Measurements from ENCODE around the gene COL1A1.

Gene COL1A1

GRCh38 chr17:50185631-50186471 is 15.6 kb downstream of the COL1A1 start:
- no peak for DNase-seq

GRCh38 chr17:50184611-50185398 is 16.6 kb downstream of the COL1A1 start:
- peak; percentile 14 for DNase-seq

- no peak for DNase-seq
These were observed 17.4 kb downstream of the COL1A1 start for GRCh38 chr17:50184064-50184463.

GRCh38 chr17:50183421-50183994 is 17.9 kb downstream of the COL1A1 start:
- DNase-seq, result no peak

- no peak for DNase-seq
These were observed 18.5 kb downstream of the COL1A1 start for GRCh38 chr17:50182783-50183420.

- DNase-seq, result no peak
These were observed 19.6 kb downstream of the COL1A1 start for GRCh38 chr17:50181591-50182560.

GRCh38 chr17:50181144-50181543 is 20.3 kb downstream of the COL1A1 start:
- no peak for DNase-seq

GRCh38 chr17:50180620-50181019 is 20.8 kb downstream of the COL1A1 start:
- no peak for DNase-seq

GRCh38 chr17:50180111-50180510 is 21.3 kb downstream of the COL1A1 start:
- no peak for DNase-seq

GRCh38 chr17:50177983-50178834 is 23.2 kb downstream of the COL1A1 start:
- peak; percentile 53 for DNase-seq

GRCh38 chr17:50177476-50177875 is 24.0 kb downstream of the COL1A1 start:
- DNase-seq, result no peak

- no peak for DNase-seq
These were observed 24.7 kb downstream of the COL1A1 start for GRCh38 chr17:50176559-50177357.

GRCh38 chr17:50175035-50175807 is 26.2 kb downstream of the COL1A1 start:
- no peak for DNase-seq

GRCh38 chr17:50174444-50174843 is 27.0 kb downstream of the COL1A1 start:
- no peak for DNase-seq

GRCh38 chr17:50173335-50173941 is 28.0 kb downstream of the COL1A1 start:
- DNase-seq, result no peak

GRCh38 chr17:50172936-50173334 is 28.5 kb downstream of the COL1A1 start:
- DNase-seq, result no peak

GRCh38 chr17:50172130-50172529 is 29.3 kb downstream of the COL1A1 start:
- DNase-seq, result no peak

- DNase-seq, result no peak
These were observed 29.9 kb downstream of the COL1A1 start for GRCh38 chr17:50171371-50172071.

All from CD4-positive, alpha-beta T cell treated with Interferon gamma for 1 hour (primary cell).